ENCODE data around the gene CBFB.

DNA sequence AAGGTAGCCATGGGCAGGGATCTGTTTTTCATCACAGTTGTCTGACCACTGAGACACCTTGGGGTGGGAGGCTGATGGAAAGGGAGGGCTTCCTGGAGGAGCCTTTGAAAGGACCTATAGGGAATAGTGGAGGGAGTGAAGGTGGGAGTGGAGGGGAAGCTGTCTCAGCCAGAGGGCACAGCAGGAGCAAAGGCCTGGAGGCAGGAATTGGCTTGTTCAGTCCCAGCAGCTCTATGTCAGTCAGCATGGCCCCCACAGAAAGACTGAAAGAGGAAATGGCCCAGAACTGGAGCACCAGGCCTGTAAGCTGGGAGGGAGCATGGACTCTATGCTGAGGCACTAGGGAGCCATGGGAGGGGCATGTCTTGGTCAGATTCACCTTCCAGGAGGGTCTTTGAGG is 12.8 kb upstream of the CBFB start:
- no peak for TF ChIP-seq POLR2AphosphoS5 (IDR thresholded peaks at IDR 0.05)
- no peak for TF ChIP-seq POLR2A (IDR thresholded peaks at IDR 0.05)
- TF ChIP-seq, protein P1, sequence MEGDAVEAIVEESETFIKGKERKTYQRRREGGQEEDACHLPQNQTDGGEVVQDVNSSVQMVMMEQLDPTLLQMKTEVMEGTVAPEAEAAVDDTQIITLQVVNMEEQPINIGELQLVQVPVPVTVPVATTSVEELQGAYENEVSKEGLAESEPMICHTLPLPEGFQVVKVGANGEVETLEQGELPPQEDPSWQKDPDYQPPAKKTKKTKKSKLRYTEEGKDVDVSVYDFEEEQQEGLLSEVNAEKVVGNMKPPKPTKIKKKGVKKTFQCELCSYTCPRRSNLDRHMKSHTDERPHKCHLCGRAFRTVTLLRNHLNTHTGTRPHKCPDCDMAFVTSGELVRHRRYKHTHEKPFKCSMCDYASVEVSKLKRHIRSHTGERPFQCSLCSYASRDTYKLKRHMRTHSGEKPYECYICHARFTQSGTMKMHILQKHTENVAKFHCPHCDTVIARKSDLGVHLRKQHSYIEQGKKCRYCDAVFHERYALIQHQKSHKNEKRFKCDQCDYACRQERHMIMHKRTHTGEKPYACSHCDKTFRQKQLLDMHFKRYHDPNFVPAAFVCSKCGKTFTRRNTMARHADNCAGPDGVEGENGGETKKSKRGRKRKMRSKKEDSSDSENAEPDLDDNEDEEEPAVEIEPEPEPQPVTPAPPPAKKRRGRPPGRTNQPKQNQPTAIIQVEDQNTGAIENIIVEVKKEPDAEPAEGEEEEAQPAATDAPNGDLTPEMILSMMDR (IDR thresholded peaks at IDR 0.05 in 8 of 11, conservative IDR thresholded peaks at IDR 0.05 in 3 of 11), result no peak
